HEK293T (cell line): ENCODE results near the gene SPAG6.

Source experiments
- CTCF ChIA-PET: fragments of 350-600 bp; formaldehyde crosslinking; extraction: SDS; loops from one replicate; lab custom pipeline; 2021; ENCODE audit warnings: antibody characterized with exemption, inconsistent platforms; lab: Yijun Ruan, JAX
- POLR2A ChIA-PET: fragments of 350-600 bp; formaldehyde crosslinking; extraction: SDS; loops from one replicate; lab custom pipeline; 2020; ENCODE audit warnings: antibody characterized with exemption, inconsistent platforms; lab: Yijun Ruan, JAX
- DNase-seq: peaks from one replicate; pipeline ENCODE4 v3.0.0; 2012; ENCODE audit warnings: mixed read lengths; ENCODE audit errors: extremely low spot score
- ARNT ChIP-seq: fragments of 450-650 bp; IDR thresholded peaks from 2 replicates; pipeline ENCODE4 v1.6.1; 2017; ENCODE audit warnings: mild to moderate bottlenecking
- BHLHE40 ChIP-seq: fragments of 450-650 bp; IDR thresholded peaks from 2 replicates; pipeline ENCODE4 v1.6.1; 2016; ENCODE audit warnings: mild to moderate bottlenecking, moderate library complexity, borderline replicate concordance
- CTBP1 ChIP-seq: fragments of 450-650 bp; IDR thresholded peaks from 2 replicates; pipeline ENCODE4 v1.6.1; 2016; ENCODE audit warnings: borderline replicate concordance
- ELF4 ChIP-seq: fragments of 450-650 bp; IDR thresholded peaks from 2 replicates; pipeline ENCODE4 v1.6.1; 2017; ENCODE audit warnings: antibody characterized with exemption
- FOXA1 ChIP-seq: fragments of 450-650 bp; IDR thresholded peaks from 2 replicates; pipeline ENCODE4 v1.6.1; 2016; ENCODE audit warnings: mild to moderate bottlenecking
- FOXK2 ChIP-seq: fragments of 450-650 bp; IDR thresholded peaks from 2 replicates; pipeline ENCODE4 v1.6.1; 2016; ENCODE audit warnings: mild to moderate bottlenecking
- FOXM1 ChIP-seq: fragments of 450-650 bp; IDR thresholded peaks from 2 replicates; pipeline ENCODE4 v1.6.1; 2017; ENCODE audit warnings: mild to moderate bottlenecking, borderline replicate concordance
- HDGF ChIP-seq: fragments of 450-650 bp; IDR thresholded peaks from 2 replicates; pipeline ENCODE4 v1.6.1; 2017; ENCODE audit warnings: antibody characterized with exemption, borderline replicate concordance
- L3MBTL2 ChIP-seq: fragments of 450-650 bp; conservative IDR thresholded peaks from 2 replicates; pipeline ENCODE4 v1.6.1; 2016; ENCODE audit warnings: mild to moderate bottlenecking
- LEF1 ChIP-seq: fragments of 450-650 bp; IDR thresholded peaks from 2 replicates; pipeline ENCODE4 v1.6.1; 2017; ENCODE audit warnings: mild to moderate bottlenecking, borderline replicate concordance
- NFRKB ChIP-seq: fragments of 450-650 bp; IDR thresholded peaks from 2 replicates; pipeline ENCODE4 v1.6.1; 2016; ENCODE audit warnings: mild to moderate bottlenecking, moderate library complexity
- SP1 ChIP-seq: fragments of 450-650 bp; IDR thresholded peaks from 2 replicates; pipeline ENCODE4 v1.6.1; 2017
- SUZ12 ChIP-seq: fragments of 450-650 bp; IDR thresholded peaks from 2 replicates; pipeline ENCODE4 v1.6.1; 2016; ENCODE audit warnings: mild to moderate bottlenecking
- TARDBP ChIP-seq: fragments of 450-650 bp; IDR thresholded peaks from 2 replicates; pipeline ENCODE4 v1.6.1; 2016
- ZNF384 ChIP-seq: fragments of 450-650 bp; IDR thresholded peaks from 2 replicates; pipeline ENCODE4 v1.6.1; 2016
- TF ChIP-seq, protein P1 (sequence below): fragments of 450-650 bp; IDR thresholded peaks from 2 replicates; pipeline ENCODE4 v1.6.1; 2016

The SPAG6 gene

DNA sequence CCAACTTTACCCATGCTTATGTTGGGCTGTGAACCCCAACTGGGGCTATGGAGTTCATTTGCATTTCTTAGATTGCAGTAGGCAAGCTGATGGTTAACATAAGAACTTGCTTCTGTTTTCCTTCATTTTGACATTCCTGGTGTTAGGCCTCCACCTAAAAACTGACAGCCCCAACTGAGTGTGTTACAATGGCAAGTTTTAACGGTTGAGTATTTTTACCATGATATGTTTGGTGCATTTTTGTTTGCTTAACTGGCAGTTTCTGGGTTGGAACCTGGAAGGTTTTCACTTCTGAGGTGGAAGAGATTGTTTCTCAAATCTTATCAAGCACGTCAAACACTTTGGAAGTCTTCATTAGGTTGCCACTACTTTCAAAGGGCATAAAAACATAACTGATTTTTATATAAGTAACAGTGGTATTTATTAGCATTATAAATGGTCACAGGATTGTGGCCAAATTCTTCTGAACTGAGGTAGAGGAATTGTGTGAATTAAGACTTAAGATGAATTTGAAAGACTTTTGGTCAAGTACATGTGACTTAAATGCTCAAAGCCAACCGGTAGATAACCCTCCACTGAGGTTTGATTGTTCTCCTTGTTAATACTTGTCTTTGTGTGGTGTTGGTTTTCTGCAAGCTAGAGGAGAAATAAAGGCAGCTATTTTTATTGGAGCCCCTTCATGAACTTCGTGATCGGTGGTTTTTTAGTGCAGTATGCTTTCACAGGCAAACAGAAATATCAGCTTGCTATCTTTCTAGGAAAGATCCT is 21.6 kb upstream of the SPAG6 start:
- ChIA-PET CTCF (no interaction called here), POLR2A (interaction anchor here (1.0 to 1.9 kb wide), 7 partner anchors 8 to 231 kb away, joined by 3 to 8 read pairs (median 5); partner anchors contain the start of gene COMMD3)
- DNase-seq, result no peak
- TF ChIP-seq, protein P1, sequence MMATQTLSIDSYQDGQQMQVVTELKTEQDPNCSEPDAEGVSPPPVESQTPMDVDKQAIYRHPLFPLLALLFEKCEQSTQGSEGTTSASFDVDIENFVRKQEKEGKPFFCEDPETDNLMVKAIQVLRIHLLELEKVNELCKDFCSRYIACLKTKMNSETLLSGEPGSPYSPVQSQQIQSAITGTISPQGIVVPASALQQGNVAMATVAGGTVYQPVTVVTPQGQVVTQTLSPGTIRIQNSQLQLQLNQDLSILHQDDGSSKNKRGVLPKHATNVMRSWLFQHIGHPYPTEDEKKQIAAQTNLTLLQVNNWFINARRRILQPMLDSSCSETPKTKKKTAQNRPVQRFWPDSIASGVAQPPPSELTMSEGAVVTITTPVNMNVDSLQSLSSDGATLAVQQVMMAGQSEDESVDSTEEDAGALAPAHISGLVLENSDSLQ, result peak; percentile 36; the same call in 1 of the 2 replicates
- no peak for TF ChIP-seq SP1

DNA sequence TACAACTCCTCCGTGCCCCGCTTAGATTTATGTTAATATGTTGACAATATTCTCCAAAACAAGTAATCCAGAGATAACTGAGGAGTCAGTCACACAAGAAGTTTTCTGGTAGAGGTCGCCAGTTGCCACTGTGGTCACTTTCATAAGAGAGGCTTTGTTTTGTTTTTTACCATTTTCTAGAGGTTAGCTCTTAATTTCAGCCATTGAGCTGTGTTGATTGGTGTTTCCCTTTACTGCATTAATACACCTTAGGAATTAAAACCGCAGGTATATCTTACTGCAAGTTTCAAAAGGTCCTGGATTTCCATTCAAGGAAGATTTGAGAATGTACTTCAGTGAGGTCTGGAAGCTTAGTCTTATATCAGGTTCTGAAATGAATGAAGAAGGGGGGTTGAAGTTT is 20.9 kb upstream of the SPAG6 start:
- POLR2A ChIA-PET, result interaction anchor here (1.0 to 1.9 kb wide), 5 partner anchors 8 to 230 kb away, joined by 4 to 8 read pairs (median 6); partner anchors contain the start of gene COMMD3
- CTCF ChIA-PET, result interaction anchor here (0.5 kb wide), 1 partner anchor 193 kb away, joined by 3 read pairs; no protein-coding TSS in a partner anchor
- TF ChIP-seq HDGF (no peak), SUZ12 (no peak), ZNF384 (no peak), FOXK2 (no peak), SP1 (no peak), ELF4 (no peak), ARNT (no peak), L3MBTL2 (no peak), BHLHE40 (no peak), TARDBP (no peak), FOXM1 (no peak), NFRKB (no peak), CTBP1 (no peak), FOXA1 (no peak), LEF1 (no peak)
- TF ChIP-seq, protein P1, result no peak
- no peak for DNase-seq

DNA sequence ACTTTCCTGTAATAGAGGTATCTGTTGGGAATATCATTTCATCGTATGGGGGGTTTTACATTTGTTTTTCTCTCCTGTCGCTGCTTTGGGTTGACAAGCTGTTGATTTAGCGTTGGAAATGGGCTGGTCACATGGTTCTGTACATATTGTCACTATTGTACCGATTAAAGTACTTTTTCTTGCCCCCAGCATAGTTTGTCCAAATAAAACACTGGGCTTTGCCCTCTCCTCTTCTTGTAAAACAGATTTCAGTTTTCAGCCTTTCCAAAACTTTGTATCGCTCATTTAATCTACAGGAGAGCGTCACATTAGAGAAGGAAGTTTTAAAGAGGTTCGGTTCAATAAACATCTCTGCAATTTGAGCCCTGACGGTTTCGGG is 20.4 kb upstream of the SPAG6 start:
- POLR2A ChIA-PET, result interaction anchor here (1.0 to 1.9 kb wide), 5 partner anchors 9 to 230 kb away, joined by 4 to 8 read pairs (median 6); partner anchors contain the start of gene COMMD3
- TF ChIP-seq, protein P1, result peak; percentile 69
- TF ChIP-seq ARNT, result no peak
- TF ChIP-seq ELF4, result no peak
- TF ChIP-seq SP1, result no peak
- CTCF ChIA-PET, result interaction anchor here (0.5 kb wide), 1 partner anchor 193 kb away, joined by 3 read pairs; no protein-coding TSS in a partner anchor
- DNase-seq, result no peak

DNA sequence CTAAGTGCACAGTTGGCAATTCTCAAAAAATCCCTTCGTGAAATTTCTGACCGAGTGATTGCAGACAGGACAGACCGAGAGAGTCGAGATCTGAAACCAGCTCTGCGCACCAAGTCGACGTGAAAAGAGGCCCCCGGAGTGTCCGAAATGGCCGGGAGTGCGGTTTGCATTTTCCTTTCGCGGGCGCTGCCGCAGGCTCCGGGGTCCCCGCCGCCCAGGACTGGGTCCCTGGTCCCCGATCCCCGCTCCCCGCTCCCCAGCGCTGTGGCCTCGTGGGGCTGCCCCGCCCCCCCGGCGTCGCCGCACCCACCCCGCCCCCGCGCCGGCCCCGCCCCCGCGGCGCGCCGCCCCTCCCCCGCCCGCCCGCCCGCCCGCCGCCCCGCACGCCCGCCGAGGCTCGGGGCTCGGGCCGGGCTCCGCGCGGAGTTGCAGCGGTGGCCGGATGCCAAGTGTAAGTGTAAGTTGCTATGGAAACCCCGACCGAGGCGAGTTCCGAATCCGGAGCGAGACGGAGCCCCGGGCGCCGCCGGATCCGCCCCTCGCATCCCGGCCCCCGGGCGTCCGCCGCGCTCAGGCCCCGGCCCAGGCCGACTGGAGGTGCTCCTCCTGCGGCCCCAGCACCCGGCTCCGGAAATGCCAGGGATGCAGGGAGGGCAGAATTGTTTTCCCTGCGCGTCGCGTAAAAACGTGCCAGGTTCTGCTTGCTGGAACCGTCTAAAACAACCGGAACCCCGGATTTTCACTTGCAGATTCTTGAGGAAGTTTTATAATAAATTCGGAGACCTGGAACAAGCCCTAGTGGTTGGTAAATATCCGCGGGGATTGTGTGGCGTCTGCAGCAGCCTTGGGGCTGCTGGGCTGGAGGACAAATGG is 19.8 kb upstream of the SPAG6 start:
- ChIA-PET POLR2A (interaction anchor here (1.0 to 1.8 kb wide), 3 partner anchors 15 to 111 kb away, joined by 6 to 8 read pairs (median 8); no protein-coding TSS in a partner anchor), CTCF (no interaction called here)
- TF ChIP-seq SUZ12 (no peak), L3MBTL2 (no peak), CTBP1 (no peak), LEF1 (no peak), HDGF (no peak), BHLHE40 (no peak), ARNT (no peak), ZNF384 (no peak)
- DNase-seq, result peak; percentile 66

DNA sequence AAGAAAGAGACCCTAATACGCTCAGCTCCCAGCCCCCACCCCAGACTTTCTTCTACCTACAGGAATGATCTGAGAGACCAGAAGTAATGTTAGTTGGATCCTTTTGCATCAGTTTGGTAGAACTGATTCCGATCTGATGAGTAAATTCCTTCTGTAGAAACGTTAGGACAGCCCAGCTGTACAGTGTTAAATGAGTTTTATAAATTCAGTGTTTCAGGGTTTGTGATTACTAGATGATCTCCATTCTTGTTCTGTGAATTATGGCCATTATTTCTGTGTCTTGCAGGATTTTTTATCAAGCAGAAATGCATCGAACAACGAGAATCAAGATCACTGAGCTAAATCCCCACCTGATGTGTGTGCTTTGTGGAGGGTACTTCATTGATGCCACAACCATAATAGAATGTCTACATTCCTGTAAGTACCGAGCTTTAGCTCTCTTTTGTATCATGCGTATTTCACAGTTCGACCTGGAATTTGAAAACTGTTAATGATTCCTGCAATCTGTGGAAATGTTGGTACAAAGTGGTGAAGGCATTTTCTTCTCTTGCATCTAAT is 19.1 kb upstream of the SPAG6 start:
- DNase-seq, result no peak
- ChIA-PET POLR2A (interaction anchor here (0.7 to 2.2 kb wide), 3 partner anchors 10 to 111 kb away, joined by 4 to 10 read pairs (median 8); partner anchors contain the start of gene COMMD3), CTCF (no interaction called here)
- TF ChIP-seq SUZ12, result no peak
- TF ChIP-seq, protein P1, result no peak
- no peak for TF ChIP-seq L3MBTL2
- TF ChIP-seq SP1, result no peak
- no peak for TF ChIP-seq ARNT
- no peak for TF ChIP-seq FOXA1
- TF ChIP-seq FOXK2, result no peak
- no peak for TF ChIP-seq CTBP1
- no peak for TF ChIP-seq TARDBP
- no peak for TF ChIP-seq NFRKB
- no peak for TF ChIP-seq FOXM1
